ENCODE results near the gene IFNK.

GRCh38 chr9:27514551-27514950, 9.5 kb upstream of the IFNK start:
- TF ChIP-seq CTCF (IDR thresholded peaks at IDR 0.05; ENCODE audit: low read depth, low read length, poor library complexity, severe bottlenecking) (no peak), EZH2phosphoT487 (IDR thresholded peaks at IDR 0.05; ENCODE audit: borderline replicate concordance, low read length) (no peak)

Data from DOHH2 (cell line).